NCI-H1092 treated with DMSO at 0.1 percent for 48 hours (cell line): ENCODE results near the gene HSD17B7.
"Not testable (repeated sequence)": the region's sequence is repeated elsewhere in the genome, so short reads cannot be mapped to it uniquely, and the experiment has no call there.

Experiments
- DNase-seq: peaks from one replicate; lab custom pipeline; 2025; lab: John Stamatoyannopoulos, UW

Gene HSD17B7, protein sequence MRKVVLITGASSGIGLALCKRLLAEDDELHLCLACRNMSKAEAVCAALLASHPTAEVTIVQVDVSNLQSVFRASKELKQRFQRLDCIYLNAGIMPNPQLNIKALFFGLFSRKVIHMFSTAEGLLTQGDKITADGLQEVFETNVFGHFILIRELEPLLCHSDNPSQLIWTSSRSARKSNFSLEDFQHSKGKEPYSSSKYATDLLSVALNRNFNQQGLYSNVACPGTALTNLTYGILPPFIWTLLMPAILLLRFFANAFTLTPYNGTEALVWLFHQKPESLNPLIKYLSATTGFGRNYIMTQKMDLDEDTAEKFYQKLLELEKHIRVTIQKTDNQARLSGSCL

GRCh38 chr1:162790303-162790984, at the start of gene HSD17B7:
TSS of gene HSD17B7 (plus strand) at chr1:162790702. CDS start at chr1:162790801, 99 bp downstream.
- peak; percentile 91 for DNase-seq

GRCh38 chr1:162740755-162741154, 49.7 kb upstream of the HSD17B7 start:
- DNase-seq, result no peak

GRCh38 chr1:162741574-162741973, 48.9 kb upstream of the HSD17B7 start:
- no peak for DNase-seq

DNA sequence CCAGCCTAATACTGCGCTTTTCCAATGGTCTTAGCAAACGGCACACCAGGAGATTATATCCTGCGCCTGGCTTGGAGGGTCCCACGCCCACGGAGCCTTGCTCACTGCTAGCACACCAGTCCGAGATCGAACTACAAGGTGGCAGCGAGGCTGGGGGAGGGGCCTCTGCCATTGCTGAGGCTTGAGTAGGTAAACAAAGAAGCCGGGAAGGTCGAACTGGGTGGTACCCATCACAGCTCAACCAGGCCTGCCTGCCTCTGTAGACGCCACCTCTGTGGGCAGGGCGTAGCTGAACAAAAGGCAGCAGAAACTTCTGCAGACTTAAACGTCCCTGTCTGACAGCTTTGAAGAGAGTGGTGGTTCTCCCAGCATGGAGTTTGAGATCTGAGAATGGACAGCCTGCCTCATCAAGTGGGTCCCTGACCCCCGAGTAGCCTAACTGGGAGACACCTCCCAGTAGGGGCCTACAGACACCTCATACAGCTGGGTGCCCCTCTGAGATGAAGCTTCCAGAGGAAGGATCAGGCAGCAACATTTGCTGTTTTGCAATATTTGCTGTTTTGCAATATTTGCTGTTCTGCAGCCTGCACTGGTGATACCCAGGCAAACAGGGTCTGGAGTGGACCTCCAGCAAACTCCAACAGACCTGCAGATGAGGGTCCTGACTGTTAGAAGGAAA, 44.1 kb upstream of the HSD17B7 start:
- not testable (repeated sequence) for DNase-seq

DNA sequence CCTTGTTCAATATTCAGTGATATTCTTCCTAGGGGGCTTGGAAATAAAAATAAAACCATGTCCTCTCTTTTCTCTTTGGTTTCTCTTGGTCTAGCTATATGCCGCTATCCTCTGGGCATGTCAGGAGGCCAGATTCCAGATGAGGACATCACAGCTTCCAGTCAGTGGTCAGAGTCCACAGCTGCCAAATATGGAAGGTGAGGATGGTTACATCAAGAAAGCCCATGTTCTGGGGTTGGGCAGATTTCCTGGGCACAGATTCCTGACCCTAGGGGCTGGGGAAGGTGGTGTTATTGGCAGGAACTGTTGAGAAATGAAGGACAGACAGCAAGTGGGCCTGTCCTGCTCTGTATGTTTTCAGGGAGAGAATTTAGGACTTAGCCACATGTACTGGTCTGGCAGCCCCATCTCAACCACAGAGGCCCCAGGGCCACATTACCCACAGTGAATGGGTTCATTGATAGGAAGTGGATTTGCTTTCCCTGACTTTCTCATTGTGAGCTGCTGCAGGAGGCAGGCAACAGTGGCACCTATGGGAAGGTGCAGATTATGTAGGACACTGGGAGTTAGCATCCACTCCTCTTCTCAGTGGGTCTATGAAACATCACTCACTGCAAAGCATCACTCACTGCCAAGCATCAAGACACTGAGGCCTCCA, 37.4 kb upstream of the HSD17B7 start:
- DNase-seq, result no peak

DNA sequence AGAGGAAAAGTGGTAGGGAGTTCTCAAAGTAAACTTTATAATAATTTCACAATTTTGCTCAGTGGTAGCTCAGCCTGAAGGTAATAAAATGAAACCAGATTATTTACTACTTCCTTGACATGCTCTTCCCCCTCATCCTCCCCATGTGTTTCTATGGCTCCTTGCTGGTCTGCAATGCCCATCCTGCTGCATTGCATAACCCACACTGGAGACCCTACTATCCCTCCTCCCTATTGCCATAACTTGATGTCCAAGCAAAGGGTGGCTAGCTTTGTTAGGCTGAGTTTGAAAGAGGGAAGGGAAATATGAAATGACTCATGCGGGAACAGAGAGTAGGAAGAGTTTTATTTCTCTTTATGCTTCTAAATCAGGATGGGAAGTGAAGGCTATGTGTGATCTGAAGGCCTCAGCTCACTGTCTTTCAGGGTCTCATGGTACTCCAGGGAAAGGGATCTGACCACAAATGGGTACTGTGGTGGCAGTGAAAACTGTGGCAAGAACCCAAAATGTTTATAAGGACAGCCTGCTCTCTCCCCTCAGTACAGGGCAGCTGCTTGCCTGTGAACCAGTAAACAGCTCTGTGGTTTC, 36.4 kb upstream of the HSD17B7 start:
- DNase-seq, result no peak

GRCh38 chr1:162755306-162755705, 35.2 kb upstream of the HSD17B7 start:
- no peak for DNase-seq

DNA sequence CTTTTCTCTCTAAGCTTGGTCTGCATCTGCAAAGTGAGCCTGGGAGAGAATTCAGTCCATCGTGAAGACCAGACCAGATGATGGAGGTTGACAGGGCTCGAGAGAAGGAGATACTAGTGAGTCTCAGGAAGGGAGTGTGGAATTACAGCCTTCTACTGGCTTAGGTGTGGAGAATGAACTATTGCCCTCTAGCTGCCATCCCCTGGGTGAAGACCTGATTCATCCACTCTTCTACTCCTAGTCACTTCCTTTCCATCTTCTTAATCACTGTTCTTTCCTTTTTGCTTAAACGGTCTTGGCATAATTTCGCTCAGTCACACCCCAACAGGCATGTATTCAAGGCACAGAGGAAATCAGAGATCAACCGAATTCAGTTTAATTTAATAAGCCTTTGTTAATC, 34.0 kb upstream of the HSD17B7 start:
- DNase-seq, result no peak

- no peak for DNase-seq
Observed at GRCh38 chr1:162757476-162757875, 33.0 kb upstream of the HSD17B7 start.

GRCh38 chr1:162765788-162766187, 24.7 kb upstream of the HSD17B7 start:
- DNase-seq, result no peak

GRCh38 chr1:162772571-162773154, 17.8 kb upstream of the HSD17B7 start:
- DNase-seq, result no peak

- no peak for DNase-seq
Observed at GRCh38 chr1:162774007-162774406, 16.5 kb upstream of the HSD17B7 start.

DNA sequence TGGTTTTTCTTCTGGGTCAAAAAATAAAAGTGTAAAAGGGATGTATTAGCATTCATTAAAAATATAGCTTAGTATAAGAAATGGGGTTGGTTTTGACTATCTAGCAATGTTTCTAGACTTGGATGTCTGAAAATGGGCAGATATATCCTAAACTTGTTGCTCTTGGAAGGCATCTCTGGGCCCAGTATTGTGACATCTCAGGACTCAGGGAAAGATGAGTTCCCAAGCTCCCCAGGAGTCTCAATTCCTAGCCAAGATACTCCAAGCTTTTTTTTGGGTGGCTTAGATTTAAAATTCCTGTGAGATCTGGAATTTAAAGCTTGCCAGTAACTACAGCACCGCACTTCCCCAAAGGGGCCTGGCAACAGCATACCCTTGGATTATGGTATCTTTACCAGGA, 11.5 kb upstream of the HSD17B7 start:
- no peak for DNase-seq

DNA sequence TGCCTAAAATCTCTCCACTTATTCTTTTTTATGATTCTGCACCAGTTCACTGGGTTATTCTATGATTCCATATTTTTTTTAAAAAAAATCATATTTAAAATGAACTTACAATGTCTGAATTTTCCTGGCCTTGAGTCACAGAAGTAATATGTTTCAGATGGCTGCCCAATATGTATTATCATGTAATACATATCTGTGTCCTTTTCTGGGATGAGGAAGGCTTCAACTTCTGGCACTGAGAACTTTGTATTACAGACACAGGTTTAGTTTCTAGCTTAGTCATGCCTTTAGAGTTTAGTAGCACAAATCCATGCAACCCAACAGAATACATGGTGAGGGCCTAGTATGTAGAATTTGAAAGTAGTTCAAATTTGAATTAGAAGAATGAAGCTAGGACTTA, 7.8 kb upstream of the HSD17B7 start:
- no peak for DNase-seq

- not testable (repeated sequence) for DNase-seq
Observed at GRCh38 chr1:162784926-162785325, 5.6 kb upstream of the HSD17B7 start.

DNA sequence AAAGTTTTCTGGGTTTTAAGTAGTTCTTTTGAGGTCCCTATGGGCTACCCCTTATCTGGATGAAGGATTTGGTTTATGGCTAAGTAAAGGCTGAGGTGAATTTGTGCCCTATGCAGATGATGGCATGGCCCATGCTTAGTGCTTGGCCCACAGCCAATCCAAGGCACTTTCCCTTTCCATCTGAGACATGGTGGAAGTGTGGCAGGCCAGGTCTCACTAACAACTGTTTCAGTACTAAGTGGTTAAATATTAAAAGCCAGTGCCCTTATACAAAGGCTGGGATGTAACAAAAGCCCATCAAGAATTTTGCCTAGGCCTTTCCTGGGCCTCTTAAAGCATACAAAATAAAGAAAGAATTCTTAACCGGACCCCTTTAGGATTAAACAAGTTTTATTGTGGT, 1.7 kb upstream of the HSD17B7 start:
- DNase-seq, result not testable (repeated sequence)

DNA sequence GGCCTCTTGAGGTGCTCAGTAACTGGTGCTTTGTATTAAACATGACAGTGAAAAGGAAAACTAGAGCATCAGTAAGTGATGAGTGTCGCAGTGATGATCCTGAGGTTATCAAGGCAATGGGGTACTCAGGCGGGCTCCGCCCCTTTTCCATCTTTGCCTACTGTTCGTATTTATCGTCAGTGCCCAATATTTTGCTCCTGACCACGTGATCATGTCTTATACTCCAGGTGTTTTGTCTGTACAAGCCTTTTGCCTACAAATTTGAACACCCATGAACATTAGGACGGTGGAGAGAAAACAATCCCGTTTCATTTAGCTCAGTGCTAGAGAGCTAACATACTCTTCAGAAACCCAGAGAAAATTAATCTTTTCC, 469 bp downstream of the HSD17B7 start:
- peak; percentile 33 for DNase-seq

GRCh38 chr1:162794284-162794683, 3.8 kb downstream of the HSD17B7 start:
- DNase-seq, result not testable (repeated sequence)

GRCh38 chr1:162796617-162797279, 6.2 kb downstream of the HSD17B7 start:
- DNase-seq, result not testable (repeated sequence)

GRCh38 chr1:162799995-162800830, 9.7 kb downstream of the HSD17B7 start:
- DNase-seq, result peak; percentile 76
